AG04450 (cell line): ENCODE measurements around the gene MRAP2. TPM values are rescaled to one million over a fixed set of nuclear protein-coding genes. Genes with fewer than 3 reads are reported as not detected.
"Not testable (repeated sequence)": the region's sequence is repeated elsewhere in the genome, so short reads cannot be mapped to it uniquely, and the experiment has no call there.

Experiments used
- CTCF ChIA-PET: fragments of 300-600, 350-600 bp; formaldehyde crosslinking; extraction: SDS; loops from one replicate; lab custom pipeline; 2022; ENCODE audit warnings: antibody characterized with exemption, inconsistent platforms; lab: Charles Lee
- POLR2A ChIA-PET: fragments of 350-600 bp; formaldehyde crosslinking; extraction: SDS; loops from one replicate; lab custom pipeline; 2021; ENCODE audit warnings: antibody characterized with exemption, inconsistent platforms; lab: Yijun Ruan, JAX
- DNase-seq: peaks from one replicate; pipeline ENCODE4 v3.0.0-alpha.2; 2011; ENCODE audit warnings: low read depth, low spot score
- H3K27ac ChIP-seq: one replicate; pipeline ENCODE4 v1.5.1; 2012; ENCODE audit warnings: low read depth, low read length, control low read depth
- H3K27me3 ChIP-seq: one replicate; pipeline ENCODE4 v1.6.0; 2012; ENCODE audit warnings: low read length; ENCODE audit not compliant: control insufficient read depth, insufficient read depth
- H3K4me3 ChIP-seq: 2 replicates; pipeline ENCODE4 v1.5.1; 2011; ENCODE audit warnings: mild to moderate bottlenecking, low read depth, low read length, control low read depth
- H3K9me3 ChIP-seq: 2 replicates; pipeline ENCODE4 v1.5.1; 2012; ENCODE audit warnings: low read length; ENCODE audit not compliant: control insufficient read depth, insufficient read depth
- polyA plus RNA-seq: library from polyadenylated mRNA; depleted of rRNA; stranded (reverse); fragments of >200 nt; gene quantifications from 2 replicates; pipeline ENCODE4 v1.2.3, GENCODE V29; 2011
- TF ChIP-seq, protein P1 (sequence below): IDR thresholded peaks from 2 replicates; pipeline ENCODE4 v1.5.1; 2011; ENCODE audit warnings: low read depth, low read length, control low read depth, inconsistent platforms

MRAP2 gene
- polyA plus RNA-seq, 1 experiment, result not detected

DNA sequence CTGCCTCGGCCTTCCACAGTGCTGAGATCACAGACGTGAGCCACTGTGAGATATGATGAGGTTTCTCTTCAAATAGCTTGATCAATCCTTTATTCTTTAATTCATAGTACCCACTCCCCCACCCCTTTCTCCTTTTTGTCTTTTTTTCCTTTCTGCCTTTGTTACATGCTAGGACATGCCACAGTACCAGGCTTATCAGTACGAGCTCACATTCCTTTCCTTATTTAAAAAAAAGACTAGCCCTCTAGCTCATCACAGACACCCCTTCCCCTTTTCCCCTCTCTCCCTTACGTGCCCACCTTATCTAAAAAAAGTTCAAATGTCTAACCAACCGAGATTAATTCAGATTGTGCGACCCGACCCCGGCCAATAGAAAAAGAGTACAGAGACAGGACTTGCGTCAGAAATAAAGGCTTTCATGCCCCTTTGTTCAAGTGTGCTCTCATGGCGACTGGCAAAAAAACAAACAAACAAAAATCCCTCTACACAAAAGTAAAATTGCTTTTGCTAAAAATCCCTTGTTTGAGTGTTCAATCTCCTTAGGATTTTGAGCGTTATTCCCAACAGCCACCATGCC lies 49.2 kb downstream of the MRAP2 start:
- no peak for DNase-seq
- POLR2A ChIA-PET, result no interaction called here

DNA sequence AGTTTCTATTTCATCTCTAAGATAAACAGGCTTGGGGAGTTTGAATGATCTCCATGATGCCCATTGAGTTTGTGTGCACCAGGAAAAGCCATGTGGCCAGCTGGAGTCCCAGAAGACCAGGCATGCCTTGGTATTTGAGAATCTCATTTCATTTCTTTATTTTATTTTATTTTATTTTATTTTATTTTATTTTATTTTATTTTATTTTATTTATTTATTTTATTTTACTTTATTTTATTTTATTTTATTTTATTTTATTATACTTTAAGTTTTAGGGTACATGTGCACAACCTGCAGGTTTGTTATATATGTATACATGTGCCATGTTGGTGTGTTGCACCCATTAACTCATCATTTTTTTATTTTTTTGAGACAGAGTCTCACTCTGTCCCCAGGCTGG lies 51.1 kb downstream of the MRAP2 start:
- POLR2A ChIA-PET, result not testable (repeated sequence)

More for the DNA sequence above, 49.2 kb downstream of the MRAP2 start:
- CTCF ChIA-PET, result interaction anchor here (0.6 kb wide), 1 partner anchor 54 kb away, joined by 3 read pairs; no protein-coding TSS in a partner anchor
- Histone ChIP-seq H3K4me3 (no peak overlapping the region), H3K27me3 (no peaks in the 10 kb centered on the region), H3K9me3 (no peaks in the 10 kb centered on the region), H3K27ac (no peak overlapping the region)
- TF ChIP-seq, protein P1, sequence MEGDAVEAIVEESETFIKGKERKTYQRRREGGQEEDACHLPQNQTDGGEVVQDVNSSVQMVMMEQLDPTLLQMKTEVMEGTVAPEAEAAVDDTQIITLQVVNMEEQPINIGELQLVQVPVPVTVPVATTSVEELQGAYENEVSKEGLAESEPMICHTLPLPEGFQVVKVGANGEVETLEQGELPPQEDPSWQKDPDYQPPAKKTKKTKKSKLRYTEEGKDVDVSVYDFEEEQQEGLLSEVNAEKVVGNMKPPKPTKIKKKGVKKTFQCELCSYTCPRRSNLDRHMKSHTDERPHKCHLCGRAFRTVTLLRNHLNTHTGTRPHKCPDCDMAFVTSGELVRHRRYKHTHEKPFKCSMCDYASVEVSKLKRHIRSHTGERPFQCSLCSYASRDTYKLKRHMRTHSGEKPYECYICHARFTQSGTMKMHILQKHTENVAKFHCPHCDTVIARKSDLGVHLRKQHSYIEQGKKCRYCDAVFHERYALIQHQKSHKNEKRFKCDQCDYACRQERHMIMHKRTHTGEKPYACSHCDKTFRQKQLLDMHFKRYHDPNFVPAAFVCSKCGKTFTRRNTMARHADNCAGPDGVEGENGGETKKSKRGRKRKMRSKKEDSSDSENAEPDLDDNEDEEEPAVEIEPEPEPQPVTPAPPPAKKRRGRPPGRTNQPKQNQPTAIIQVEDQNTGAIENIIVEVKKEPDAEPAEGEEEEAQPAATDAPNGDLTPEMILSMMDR, result no peak

DNA sequence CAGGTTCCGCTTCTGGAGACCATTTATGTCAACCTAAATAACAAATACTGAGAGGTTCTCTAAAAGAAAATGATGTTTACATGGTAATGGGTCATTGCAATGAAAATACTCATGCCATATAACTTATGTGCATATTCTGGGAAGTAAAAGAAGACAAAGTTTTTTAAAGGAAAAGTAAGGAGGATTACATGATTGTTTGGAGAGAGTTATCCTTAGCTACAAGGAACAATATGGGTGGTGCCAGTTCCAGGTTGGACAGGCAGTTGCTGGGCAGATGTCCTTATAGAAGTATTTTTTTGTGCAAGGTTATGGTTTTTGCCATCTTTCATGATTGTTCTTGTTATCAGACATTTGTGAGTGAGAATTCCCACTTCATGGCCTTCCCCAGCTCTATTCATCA lies 52.5 kb downstream of the MRAP2 start:
- no peaks in the 10 kb centered on the region for H3K27me3 ChIP-seq
- TF ChIP-seq, protein P1, result no peak
- CTCF ChIA-PET, result no interaction called here
- POLR2A ChIA-PET, result no interaction called here
- no peaks in the 10 kb centered on the region for H3K9me3 ChIP-seq
- no peak overlapping the region for H3K4me3 ChIP-seq
- no peak overlapping the region for H3K27ac ChIP-seq
- no peak for DNase-seq

More for the DNA sequence above, 51.1 kb downstream of the MRAP2 start:
- H3K27ac ChIP-seq, CTCF ChIA-PET, H3K9me3 ChIP-seq, H3K4me3 ChIP-seq, H3K27me3 ChIP-seq, DNase-seq: not testable (repeated sequence)

DNA sequence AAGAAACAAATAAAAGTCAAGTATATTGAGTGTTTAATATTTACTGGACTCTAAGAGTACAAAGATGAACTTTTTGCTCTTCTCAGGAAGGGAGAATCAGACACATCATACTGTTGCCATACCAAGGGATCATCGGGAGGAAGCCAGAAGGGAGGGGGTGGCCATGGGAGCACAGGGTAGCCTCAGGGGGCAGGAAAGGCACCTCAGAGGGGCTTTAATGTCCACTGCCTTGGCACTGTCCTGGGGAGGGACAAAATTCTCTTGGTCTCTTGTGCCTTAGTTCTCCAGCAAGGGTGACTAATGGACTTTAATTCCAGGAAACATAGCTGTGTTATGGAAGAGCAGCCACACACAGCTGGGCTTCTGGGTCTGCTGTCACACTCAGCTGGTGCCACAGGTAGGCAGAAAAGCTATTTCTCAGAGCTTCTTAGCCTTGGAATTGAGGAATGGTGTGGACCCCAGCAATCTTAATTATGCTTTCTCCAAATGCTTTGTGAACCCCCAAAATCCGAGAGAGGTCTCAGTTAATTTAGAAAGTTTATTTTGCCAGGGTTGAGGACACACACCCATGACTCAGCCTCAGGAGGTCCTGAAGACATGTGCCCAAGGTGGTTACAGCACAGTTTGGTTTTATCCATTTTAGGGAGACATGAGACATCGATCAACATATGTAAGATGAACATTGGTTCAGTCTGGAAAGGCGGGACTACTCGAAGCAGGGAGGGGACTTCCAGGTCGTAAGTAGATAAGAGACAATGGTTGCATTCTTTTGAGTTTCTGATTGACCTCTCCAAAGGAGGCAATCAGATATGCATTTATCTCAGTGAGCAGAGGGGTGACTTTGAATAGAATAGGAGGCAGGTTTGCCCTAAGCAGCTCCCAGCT lies 53.2 kb downstream of the MRAP2 start:
- CTCF ChIA-PET, result no interaction called here
- no peak for DNase-seq
- H3K4me3 ChIP-seq, result no peak overlapping the region
- H3K27me3 ChIP-seq, result no peaks in the 10 kb centered on the region
- no peak overlapping the region for H3K27ac ChIP-seq
- no peaks in the 10 kb centered on the region for H3K9me3 ChIP-seq
- TF ChIP-seq, protein P1, result no peak
- POLR2A ChIA-PET, result no interaction called here

DNA sequence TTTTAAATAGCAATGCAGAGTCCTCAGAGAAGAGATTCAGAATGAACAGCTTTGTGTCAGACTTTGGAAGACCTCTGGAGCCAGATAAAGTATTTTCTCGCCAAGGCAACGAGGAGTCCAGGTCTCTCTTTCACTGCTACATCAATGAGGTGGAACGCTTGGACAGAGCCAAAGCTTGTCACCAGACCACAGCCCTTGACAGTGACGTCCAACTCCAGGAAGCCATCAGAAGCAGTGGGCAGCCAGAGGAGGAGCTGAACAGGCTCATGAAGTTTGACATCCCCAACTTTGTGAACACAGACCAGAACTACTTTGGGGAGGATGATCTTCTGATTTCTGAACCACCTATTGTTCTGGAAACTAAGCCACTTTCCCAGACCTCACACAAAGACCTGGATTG lies 55.5 kb downstream of the MRAP2 start:
- CTCF ChIA-PET, result no interaction called here
- Histone ChIP-seq H3K27me3 (no peaks in the 10 kb centered on the region), H3K4me3 (no peak overlapping the region), H3K9me3 (no peaks in the 10 kb centered on the region), H3K27ac (no peak overlapping the region)
- TF ChIP-seq, protein P1, result no peak
- DNase-seq, result no peak
- POLR2A ChIA-PET, result no interaction called here
